ENCODE data around the gene PSMC3IP.

DNA sequence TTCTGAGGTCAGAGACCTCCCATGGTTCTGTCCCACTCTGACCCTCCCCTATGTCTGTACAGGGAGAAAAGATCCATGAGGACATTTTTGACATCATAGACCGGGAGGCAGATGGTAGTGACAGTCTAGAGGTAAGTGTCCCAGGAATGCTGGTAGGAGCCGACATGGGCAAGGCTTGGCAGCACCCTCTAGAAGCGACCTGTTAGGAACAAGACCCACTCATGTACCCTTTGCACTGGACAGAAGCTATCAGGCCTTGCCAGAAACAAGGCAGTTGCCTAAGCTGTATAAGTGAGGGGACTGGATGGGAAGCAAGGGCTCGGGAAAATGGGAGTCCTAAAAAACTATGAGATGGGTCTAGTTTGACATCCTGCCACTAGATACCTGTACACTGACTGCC lies 34.5 kb upstream of the PSMC3IP start:
- TF ChIP-seq POLR2A (IDR thresholded peaks at IDR 0.05; ENCODE audit: low read length) (peak; percentile 53), GATA1 (IDR thresholded peaks at IDR 0.05; ENCODE audit: low read depth, low read length) (no peak)

Data from erythroblast (primary cell).